GM21528 (cell line): Measurements from ENCODE around the gene CEACAM6.
"Not testable (repeated sequence)": the region's sequence is repeated elsewhere in the genome, so short reads cannot be mapped to it uniquely, and the experiment has no call there.

Source experiments
- ATAC-seq: cut with Tn5 transposase; IDR thresholded peaks from one replicate; pipeline ENCODE4 v1.9.1; 2021; ENCODE audit warnings: mild to moderate bottlenecking, moderate library complexity; ENCODE audit not compliant: unreplicated experiment, low FRiP score

The CEACAM6 gene

DNA sequence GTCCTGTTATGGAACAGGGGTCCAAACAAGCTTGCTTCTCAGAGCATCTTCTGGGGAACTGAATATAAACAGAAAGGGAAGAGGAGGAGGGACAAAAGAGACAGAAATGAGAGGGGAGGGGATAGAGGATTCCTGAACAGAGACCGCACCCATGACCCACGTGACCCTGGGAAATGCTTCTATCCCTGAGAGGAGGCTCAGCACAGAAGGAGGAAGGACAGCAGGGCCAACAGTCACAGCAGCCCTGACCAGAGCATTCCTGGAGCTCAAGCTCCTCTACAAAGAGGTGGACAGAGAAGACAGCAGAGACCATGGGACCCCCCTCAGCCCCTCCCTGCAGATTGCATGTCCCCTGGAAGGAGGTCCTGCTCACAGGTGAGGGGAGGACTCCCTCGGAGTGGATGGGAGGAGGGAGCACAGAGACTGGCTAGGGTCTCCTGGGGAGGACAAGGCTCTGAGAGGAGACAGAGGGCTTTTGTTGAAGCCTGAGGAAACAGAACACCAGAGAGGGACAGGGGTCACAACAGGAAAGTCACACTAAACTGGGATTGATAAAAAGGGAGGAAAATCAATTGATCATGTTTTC lies at the start of gene CEACAM6:
Gene CEACAM6 (plus strand): TSS at position 203 of the 586 bp plus-strand sequence. CDS start 109 bp downstream, at position 312.
- no peak for ATAC-seq

GRCh38 chr19:41706741-41707501 lies 48.4 kb upstream of the CEACAM6 start:
- ATAC-seq, result no peak

DNA sequence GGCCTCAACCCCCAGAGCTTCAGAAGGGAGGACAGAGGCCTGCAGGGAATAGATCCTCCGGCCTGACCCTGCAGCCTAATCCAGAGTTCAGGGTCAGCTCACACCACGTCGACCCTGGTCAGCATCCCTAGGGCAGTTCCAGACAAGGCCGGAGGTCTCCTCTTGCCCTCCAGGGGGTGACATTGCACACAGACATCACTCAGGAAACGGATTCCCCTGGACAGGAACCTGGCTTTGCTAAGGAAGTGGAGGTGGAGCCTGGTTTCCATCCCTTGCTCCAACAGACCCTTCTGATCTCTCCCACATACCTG lies 47.9 kb upstream of the CEACAM6 start:
- ATAC-seq, result no peak

DNA sequence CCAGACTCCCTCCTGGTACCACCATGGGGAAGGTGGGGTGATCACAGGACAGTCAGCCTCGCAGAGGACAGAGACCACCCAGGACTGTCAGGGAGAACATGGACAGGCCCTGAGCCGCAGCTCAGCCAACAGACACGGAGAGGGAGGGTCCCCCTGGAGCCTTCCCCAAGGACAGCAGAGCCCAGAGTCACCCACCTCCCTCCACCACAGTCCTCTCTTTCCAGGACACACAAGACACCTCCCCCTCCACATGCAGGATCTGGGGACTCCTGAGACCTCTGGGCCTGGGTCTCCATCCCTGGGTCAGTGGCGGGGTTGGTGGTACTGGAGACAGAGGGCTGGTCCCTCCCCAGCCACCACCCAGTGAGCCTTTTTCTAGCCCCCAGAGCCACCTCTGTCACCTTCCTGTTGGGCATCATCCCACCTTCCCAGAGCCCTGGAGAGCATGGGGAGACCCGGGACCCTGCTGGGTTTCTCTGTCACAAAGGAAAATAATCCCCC lies 47.4 kb upstream of the CEACAM6 start:
- no peak for ATAC-seq

GRCh38 chr19:41708481-41708880 lies 46.8 kb upstream of the CEACAM6 start, which contains the start of gene CEACAM5:
TSS of gene CEACAM5 (plus strand) at chr19:41708626. CDS start at chr19:41708732, 106 bp downstream.
- no peak for ATAC-seq

DNA sequence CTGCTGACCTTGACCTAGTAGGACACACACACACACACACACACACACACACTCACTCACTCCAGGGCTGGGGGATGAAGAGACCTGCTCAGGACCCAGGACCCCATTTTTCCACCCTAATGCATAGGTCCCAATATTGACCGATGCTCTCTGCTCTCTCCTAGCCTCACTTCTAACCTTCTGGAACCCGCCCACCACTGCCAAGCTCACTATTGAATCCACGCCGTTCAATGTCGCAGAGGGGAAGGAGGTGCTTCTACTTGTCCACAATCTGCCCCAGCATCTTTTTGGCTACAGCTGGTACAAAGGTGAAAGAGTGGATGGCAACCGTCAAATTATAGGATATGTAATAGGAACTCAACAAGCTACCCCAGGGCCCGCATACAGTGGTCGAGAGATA lies 45.8 kb upstream of the CEACAM6 start:
- not testable (repeated sequence) for ATAC-seq

- ATAC-seq, result no peak
Observed at GRCh38 chr19:41709951-41710645, 45.2 kb upstream of the CEACAM6 start.

DNA sequence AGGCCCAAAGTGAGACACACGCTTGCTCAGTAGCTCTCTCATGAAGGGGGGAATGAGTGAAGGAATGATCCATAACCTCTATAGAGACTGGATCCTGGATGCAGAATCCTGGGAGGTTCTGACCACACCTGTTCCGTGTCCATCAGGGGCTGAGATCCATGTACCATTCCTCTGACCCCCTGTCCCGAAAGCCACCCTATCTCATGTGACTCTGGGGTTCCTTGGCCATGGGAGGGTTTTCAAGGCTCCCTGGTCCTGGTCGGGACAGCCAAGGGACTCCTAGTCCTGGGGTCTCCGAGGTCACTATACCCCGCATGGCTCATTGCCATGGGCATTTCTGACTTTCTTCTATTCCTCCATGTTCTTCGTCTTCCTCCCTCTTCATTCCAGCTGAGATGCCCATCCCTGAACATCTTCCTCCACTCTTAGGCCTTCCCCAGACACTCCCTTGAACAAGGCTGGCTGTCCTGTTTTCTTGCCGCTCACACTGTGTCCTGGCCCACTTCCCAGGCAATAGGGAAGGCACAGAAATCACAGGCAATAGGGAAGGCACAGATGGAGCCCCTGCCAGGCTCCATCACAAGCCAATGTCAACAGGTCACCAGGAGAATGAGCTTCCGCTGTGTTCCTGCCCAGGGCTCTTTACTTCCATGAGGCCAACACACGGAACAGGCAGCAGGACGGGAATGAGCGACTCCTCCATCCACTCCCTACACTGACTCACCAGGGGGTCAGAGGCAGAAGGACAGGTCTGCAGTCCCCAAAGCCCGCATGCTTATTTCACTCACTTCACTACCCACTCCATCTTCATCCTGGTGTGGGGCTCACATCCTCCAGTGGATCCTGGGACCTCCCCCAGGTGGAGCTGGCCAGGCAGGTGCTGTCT lies 43.7 kb upstream of the CEACAM6 start:
- no peak for ATAC-seq

DNA sequence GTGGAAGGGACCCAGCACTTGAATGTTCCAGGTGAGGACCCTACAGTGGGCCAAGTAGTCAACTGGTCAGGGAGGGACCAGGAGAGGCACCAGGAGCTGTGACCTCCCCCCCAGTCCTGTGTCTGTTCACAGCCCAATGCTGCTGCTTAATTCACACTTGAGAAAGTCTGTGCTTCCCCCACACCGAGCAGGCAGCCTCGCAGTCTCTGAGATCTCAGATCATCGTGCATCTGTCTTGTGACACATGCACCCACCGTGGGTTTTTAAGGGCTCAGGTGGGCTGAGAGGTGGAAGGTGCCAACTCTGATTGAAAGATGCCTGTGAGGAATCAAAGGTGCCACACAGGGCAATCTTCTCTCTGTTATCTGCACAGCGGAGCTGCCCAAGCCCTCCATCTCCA lies 40.7 kb upstream of the CEACAM6 start:
- ATAC-seq, result no peak

DNA sequence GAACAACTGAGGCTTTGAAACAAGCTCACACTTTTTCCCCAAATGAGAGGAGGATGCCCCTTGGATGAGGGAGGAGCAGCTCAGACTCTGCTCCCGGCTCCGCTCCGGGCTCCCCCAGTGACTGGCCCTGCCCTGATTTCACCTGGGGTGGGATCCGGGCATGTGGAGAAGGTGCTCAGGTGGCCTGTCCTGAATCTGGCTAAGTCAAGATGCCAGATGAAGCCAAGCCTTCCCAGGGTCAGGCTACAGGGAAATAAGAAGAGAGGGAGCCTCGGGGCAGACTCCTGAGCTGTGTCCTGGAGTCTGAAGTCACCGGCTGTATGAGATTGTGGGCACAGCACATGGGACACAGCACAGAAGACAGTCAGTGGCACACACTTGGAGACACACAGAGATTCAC lies 36.6 kb upstream of the CEACAM6 start:
- no peak for ATAC-seq

- no peak for ATAC-seq
Observed at GRCh38 chr19:41720103-41720502, 35.2 kb upstream of the CEACAM6 start.

GRCh38 chr19:41726493-41726892 lies 28.8 kb upstream of the CEACAM6 start:
- ATAC-seq, result no peak

DNA sequence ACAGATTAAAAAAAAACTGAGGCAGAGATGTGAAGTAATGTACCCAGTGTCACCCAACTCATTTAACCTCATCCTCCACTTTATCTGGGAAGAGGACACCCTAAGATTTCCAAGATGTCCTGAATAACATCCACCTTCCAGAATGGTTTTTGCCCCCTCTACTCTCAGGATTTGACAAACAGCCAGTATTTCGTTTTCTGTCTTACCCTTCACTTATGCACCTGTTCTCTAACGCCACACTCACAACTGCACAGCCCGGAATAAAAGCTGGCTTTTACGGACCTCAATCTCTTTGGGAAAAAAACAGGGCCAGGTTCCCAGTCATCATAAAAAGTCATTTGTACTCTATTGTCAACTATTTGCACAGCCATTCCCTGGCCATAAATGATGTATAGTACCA lies 21.2 kb upstream of the CEACAM6 start:
- no peak for ATAC-seq

- no peak for ATAC-seq
Observed at GRCh38 chr19:41734585-41734984, 20.7 kb upstream of the CEACAM6 start.

DNA sequence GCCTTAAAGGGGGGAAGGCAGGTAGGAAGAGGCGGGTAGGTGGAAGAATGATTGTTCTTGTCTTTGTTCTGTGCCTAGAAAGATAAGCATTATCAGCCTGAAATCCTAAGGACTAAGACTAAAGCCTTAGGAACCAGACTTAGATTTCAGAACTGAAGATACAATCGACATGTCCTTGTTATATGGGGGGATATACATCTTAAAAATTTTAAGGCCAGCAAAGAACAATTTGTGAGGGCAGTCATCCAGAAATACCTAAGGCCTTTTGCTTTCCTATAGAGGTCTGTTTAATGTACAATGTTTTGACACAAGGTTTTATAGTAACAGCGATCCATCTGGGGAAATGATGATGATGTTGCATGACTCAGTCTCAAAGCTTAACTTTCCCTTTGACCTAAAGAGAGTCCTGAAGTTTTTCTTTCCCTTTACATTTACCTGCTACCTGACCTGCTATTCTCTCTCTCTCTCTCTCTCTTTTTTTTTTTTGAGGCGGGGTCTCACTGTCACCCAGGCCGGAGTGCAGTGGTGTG lies 20.2 kb upstream of the CEACAM6 start:
- no peak for ATAC-seq

GRCh38 chr19:41739361-41739760 lies 16.0 kb upstream of the CEACAM6 start:
- no peak for ATAC-seq

GRCh38 chr19:41740415-41741243 lies 14.7 kb upstream of the CEACAM6 start:
- no peak for ATAC-seq

- ATAC-seq, result no peak
Observed at GRCh38 chr19:41741244-41741554, 14.1 kb upstream of the CEACAM6 start.

GRCh38 chr19:41744850-41745249 lies 10.5 kb upstream of the CEACAM6 start:
- ATAC-seq, result no peak

GRCh38 chr19:41745756-41746155 lies 9.6 kb upstream of the CEACAM6 start:
- no peak for ATAC-seq
